Measurements from ENCODE around the gene BGLAP.
A peak's percentile ranks its signal among the peaks of the same experiment; 100 is the strongest.

Gene BGLAP

GRCh38 chr1:156282479-156283222 is 40.7 kb downstream of the BGLAP start, which contains the start of gene SMG5 (continued):
- TF ChIP-seq ZBTB6 (tag by site-specific recombination; IDR thresholded peaks at IDR 0.05), result peak; percentile 21; the same call in 1 of the 2 replicates
- peak; percentile 67; the same call in 1 of the 2 replicates for TF ChIP-seq GLIS2 (tag by site-specific recombination; IDR thresholded peaks at IDR 0.05)
- peak; percentile 86; the same call in 1 of the 2 replicates for TF ChIP-seq ZNF2 (tag by site-specific recombination; IDR thresholded peaks at IDR 0.05)
- TF ChIP-seq SP2 (tag by site-specific recombination; IDR thresholded peaks at IDR 0.05), result peak; percentile 77
- TF ChIP-seq ZNF311 (tag by site-specific recombination; IDR thresholded peaks at IDR 0.05; ENCODE audit: borderline replicate concordance), result no peak
- peak; percentile 73 for TF ChIP-seq ZBTB11 (tag by site-specific recombination; conservative IDR thresholded peaks at IDR 0.05; ENCODE audit: low read depth)
- no peak for TF ChIP-seq ZNF747 (tag by site-specific recombination; IDR thresholded peaks at IDR 0.05)
- TF ChIP-seq ZNF76 (tag by site-specific recombination; IDR thresholded peaks at IDR 0.05; ENCODE audit: borderline replicate concordance, low read depth), result peak; percentile 95
- peak; percentile 81; the same call in 1 of the 2 replicates for TF ChIP-seq ZFP37 (tag by site-specific recombination; IDR thresholded peaks at IDR 0.05)
- TF ChIP-seq, protein P1, sequence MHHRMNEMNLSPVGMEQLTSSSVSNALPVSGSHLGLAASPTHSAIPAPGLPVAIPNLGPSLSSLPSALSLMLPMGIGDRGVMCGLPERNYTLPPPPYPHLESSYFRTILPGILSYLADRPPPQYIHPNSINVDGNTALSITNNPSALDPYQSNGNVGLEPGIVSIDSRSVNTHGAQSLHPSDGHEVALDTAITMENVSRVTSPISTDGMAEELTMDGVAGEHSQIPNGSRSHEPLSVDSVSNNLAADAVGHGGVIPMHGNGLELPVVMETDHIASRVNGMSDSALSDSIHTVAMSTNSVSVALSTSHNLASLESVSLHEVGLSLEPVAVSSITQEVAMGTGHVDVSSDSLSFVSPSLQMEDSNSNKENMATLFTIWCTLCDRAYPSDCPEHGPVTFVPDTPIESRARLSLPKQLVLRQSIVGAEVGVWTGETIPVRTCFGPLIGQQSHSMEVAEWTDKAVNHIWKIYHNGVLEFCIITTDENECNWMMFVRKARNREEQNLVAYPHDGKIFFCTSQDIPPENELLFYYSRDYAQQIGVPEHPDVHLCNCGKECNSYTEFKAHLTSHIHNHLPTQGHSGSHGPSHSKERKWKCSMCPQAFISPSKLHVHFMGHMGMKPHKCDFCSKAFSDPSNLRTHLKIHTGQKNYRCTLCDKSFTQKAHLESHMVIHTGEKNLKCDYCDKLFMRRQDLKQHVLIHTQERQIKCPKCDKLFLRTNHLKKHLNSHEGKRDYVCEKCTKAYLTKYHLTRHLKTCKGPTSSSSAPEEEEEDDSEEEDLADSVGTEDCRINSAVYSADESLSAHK (tag by site-specific recombination; IDR thresholded peaks at IDR 0.05), result peak; percentile 62; the same call in 1 of the 2 replicates
- peak; percentile 25; the same call in 1 of the 2 replicates for TF ChIP-seq BCL6B (tag by site-specific recombination; IDR thresholded peaks at IDR 0.05)
- TF ChIP-seq ZNF391 (tag by site-specific recombination; IDR thresholded peaks at IDR 0.05; ENCODE audit: borderline replicate concordance, low read depth), result 0 out of 2 replicates have a peak, but pooled peaks have one; percentile 70
- TF ChIP-seq ZNF692 (tag by site-specific recombination; IDR thresholded peaks at IDR 0.05), result peak; percentile 86
- peak; percentile 63; the same call in 1 of the 2 replicates for TF ChIP-seq EGR2 (tag by site-specific recombination; IDR thresholded peaks at IDR 0.05; ENCODE audit: low read depth)
- peak; percentile 93 for TF ChIP-seq ZNF629 (tag by site-specific recombination; IDR thresholded peaks at IDR 0.05)
- TF ChIP-seq FEZF1 (tag by site-specific recombination; IDR thresholded peaks at IDR 0.05), result no peak
- TF ChIP-seq ZSCAN5A (tag by site-specific recombination; IDR thresholded peaks at IDR 0.05), result 0 out of 2 replicates have a peak, but pooled peaks have one; percentile 19
- peak; percentile 69 for TF ChIP-seq INSM2 (tag by site-specific recombination; IDR thresholded peaks at IDR 0.05)
- TF ChIP-seq HIC1 (tag by site-specific recombination; IDR thresholded peaks at IDR 0.05), result 0 out of 2 replicates have a peak, but pooled peaks have one; percentile 34

All from HEK293 (cell line).